ENCODE measurements around the gene GALNTL6.

- no peak for TF ChIP-seq EZH2 (IDR thresholded peaks at IDR 0.05; ENCODE audit: borderline replicate concordance, insufficient read depth, low read depth, low read length, poor library complexity, severe bottlenecking)
- no peak for TF ChIP-seq CTCF (IDR thresholded peaks at IDR 0.05)
These were observed 535.2 kb downstream of the GALNTL6 start for GRCh38 chr4:172348426-172348825.
